ENCODE results near the gene TMEM171. TPM values are rescaled to one million over a fixed set of nuclear protein-coding genes. Genes with fewer than 3 reads are reported as not detected.
A peak's percentile ranks its signal among the peaks of the same experiment; 100 is the strongest.

Gene TMEM171
- total RNA-seq, 1 donor from 2014 or later, result not detected

DNA sequence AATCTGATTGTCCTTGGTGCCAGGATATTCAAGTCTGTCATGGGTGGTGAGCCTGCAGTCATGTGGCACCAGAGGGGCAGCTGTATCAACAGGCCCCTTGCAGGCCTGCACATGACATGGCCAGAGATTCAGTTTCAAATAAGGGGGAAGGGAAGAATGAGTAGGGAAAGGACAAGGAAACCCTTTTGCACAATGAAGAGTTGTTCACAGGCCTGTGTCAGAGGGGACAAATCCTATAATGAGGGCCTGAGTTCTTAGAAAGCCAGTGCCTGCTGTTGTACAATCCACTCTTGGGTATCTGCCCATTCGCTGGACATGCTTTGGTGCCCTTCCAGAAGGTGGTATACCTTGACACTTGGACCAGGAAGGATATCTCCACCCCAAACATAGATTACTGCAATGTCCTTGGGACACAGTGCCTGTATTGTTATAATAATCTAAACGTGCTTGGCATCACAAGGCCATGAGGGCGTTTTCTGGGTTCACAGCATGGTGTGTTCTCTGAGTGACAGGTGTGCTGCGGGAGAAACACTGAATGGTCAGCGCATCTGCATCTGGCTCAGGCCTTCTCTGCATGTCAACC is 1.9 kb upstream of the TMEM171 start:
- no peak for DNase-seq (ENCODE audit: missing footprints)
- intact Hi-C loops (cut with DNase I), result no loop called here
- ATAC-seq, result no peak

DNA sequence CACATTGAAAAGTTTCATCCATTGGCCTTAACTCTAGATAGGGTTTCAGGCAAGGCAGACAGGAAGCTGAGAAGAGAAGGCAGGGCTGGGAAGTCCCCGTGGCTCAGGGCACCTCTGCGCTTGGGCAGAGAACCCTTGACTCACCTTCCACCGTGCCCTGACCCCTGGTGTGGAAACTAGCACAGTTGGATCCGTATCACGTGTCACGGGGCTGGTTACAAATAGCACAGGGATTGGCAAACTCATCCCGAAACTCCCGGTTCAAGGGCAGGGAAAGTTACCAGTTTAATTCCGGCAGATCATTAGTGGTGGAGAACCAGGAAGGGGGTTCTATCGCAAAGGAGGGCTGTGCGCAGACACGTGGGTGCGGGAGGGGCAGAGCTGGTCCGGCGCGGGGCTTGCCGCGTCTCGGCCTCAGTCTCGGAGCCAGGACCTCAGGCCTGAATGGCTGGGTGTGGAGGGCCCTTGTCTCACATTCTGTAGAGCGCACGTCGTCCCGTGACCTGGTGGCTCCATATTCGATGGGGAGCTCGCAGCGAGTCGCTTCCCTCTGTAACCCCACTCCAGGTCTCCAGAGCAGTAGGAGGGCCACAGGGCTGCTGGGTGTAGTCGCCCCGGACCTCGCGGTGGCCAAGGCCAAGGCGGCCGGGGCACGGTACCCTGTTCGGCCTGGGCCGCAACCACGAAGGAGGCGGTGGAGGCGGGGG is 771 bp upstream of the TMEM171 start:
- DNase-seq (ENCODE audit: missing footprints) (no peak), ATAC-seq (peak; percentile 21)
- intact Hi-C loops (cut with DNase I), result no loop called here

DNA sequence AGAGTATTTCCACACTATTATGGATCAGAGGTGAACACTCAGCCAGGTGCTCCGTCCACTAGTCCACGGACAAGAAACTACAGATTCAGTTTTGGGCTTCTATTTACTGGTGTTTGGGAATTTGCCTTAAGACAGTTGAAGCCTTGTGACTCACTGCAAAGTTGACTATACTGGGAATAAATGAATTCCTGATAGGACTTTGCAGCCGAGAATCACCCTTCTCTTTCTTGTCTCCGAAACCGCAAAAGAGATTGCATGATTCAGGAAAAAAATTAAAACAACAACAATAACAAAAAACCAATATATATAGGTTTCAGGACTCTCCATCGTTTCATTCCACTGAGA is 716 bp downstream of the TMEM171 start:
- ATAC-seq (no peak), DNase-seq (ENCODE audit: missing footprints) (no peak)
- intact Hi-C loops (cut with DNase I), result no loop called here

DNA sequence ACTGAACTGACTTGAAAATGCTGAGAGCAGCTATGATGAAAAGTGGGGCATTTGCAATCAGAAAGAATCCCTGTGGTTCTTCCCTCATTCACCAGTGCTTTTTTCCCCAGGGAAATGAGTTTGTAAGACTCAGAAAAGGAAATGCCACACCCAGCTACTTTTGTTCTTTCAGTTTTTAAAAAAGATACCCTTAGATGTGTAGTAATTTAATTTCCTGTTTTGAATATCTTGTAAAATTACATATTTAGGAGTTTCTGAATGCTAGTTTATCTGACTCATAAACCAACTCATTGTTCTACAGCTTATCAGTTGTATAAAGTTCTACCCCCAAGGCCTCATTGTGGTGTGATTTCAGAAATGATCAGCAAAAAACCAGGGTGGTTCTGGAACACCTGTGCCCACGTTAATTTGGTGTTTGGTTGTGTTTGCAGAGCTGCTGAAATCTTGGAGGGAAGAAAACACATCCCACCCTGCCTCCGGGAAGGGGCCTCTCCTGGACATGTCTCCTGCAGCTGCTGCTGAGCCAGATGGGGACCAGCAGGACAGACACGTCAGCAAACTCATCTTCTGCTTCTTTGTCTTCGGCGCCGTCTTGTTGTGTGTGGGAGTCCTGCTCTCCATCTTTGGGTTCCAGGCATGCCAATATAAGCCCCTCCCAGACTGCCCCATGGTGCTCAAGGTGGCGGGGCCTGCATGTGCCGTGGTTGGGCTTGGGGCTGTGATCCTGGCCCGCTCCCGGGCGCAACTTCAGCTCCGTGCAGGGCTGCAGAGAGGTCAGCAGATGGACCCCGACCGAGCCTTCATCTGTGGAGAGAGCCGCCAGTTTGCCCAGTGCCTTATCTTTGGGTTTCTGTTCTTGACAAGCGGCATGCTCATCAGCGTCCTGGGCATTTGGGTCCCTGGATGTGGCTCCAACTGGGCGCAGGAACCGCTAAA is 2.8 kb downstream of the TMEM171 start:
- DNase-seq (ENCODE audit: missing footprints), result no peak
- no peak for ATAC-seq
- intact Hi-C loops (cut with DNase I), result no loop called here

DNA sequence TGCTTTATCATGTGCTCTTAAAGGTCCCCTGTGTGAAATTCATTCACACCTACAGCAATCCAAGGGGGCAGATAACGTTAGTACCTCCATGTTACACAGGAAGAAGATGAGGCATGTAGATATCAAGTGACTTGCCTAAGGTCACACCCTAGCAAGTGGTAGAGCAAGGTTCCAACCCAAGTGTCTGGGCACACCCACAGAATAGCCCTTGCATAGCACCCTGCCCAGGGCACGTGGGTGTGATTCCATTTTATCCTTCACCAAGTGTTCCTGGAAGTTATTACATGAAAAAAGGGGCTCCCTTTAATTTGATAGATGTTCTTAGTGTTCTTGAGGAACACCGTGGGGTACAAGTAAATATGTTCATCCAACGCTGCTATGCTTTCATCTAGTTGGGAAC is 4.9 kb downstream of the TMEM171 start:
- intact Hi-C loops (cut with DNase I), result no loop called here
- no peak for ATAC-seq
- no peak for DNase-seq (ENCODE audit: missing footprints)

DNA sequence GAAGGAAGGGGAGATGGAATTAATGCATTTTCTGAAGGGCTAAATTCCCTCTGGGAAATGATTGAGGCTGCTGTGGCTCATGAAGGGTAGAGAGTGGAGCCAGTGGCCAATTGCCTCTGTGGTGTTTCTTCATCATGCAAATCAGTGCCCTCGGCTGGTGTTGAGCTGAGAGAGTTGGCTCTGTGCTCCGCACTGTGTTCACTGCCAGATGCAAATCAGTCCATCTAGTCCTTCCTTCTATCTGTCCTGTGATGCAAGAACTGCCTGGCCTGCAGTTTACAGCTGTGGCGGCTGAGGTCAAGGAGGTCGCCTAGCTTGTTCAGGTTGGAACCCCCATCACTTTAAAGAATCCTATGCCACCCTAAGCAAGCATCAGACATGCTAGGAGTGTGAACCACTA is 6.0 kb downstream of the TMEM171 start:
- intact Hi-C loops (cut with DNase I), result no loop called here
- DNase-seq (ENCODE audit: missing footprints) (no peak), ATAC-seq (no peak)

DNA sequence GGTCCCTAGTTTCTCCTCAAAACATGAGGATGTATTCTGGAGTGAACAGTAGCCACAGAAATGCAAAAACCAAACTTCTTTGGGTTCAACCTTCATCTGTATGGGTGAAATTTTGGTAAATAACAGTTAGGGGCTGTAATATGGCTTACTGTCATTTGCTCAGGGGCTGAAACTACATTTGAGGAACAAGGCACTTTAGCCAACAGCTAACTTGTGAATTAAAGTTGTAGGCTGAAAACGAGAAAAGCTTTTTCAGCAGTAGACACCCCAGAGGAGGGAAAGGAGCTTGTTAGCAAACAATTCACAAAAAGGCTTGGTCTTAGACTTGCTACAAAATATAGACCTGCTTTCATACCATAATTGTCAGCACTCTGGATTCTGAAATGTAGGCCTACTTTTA is 6.6 kb downstream of the TMEM171 start:
- ATAC-seq, result no peak

DNA sequence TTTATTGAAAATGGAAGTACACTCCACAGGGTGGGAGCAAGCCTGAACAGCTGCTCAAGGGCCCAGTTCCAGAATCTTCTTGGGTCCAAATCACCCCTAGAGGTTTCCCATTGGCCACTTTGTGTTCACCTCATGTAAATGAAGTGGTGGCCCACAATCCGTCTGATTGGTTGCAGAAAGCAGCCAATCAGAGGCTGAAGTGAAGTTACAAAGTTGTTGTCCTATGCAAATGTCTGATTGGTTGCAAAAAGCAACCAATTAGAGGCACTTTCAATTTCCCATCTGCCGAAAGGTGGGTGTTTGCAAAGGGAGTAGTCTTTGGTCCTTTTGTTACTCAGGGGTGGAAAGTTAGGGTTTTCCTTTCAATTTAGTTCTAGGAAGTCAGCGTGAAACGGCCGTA is 8.8 kb downstream of the TMEM171 start:
- no peak for DNase-seq (ENCODE audit: missing footprints)
- intact Hi-C loops (cut with DNase I), result no loop called here
- no peak for ATAC-seq

More for the DNA sequence above, 6.6 kb downstream of the TMEM171 start:
- intact Hi-C loops (cut with DNase I), result no loop called here
- no peak for DNase-seq (ENCODE audit: missing footprints)

DNA sequence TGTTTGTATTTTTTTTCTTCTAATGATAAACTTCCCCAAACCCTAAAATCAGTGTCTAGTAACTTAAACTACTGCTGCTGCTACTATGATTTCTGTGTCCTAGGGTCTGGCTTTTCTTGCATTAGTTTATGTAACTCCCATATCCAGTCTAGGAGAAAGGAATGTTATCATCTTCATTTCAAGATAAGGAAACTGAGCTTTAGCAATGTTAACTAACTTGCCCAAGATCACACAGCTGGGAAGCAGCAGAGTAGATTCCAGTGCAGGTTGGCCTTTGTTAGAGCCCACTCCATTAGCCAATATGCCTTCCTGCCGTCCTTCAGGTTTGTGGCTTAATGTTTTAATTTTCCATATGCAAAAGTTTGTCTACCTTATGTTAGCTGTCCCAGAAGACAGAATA is 10.4 kb downstream of the TMEM171 start:
- intact Hi-C loops (cut with DNase I), result no loop called here
- DNase-seq (ENCODE audit: missing footprints), result no peak
- ATAC-seq, result no peak

DNA sequence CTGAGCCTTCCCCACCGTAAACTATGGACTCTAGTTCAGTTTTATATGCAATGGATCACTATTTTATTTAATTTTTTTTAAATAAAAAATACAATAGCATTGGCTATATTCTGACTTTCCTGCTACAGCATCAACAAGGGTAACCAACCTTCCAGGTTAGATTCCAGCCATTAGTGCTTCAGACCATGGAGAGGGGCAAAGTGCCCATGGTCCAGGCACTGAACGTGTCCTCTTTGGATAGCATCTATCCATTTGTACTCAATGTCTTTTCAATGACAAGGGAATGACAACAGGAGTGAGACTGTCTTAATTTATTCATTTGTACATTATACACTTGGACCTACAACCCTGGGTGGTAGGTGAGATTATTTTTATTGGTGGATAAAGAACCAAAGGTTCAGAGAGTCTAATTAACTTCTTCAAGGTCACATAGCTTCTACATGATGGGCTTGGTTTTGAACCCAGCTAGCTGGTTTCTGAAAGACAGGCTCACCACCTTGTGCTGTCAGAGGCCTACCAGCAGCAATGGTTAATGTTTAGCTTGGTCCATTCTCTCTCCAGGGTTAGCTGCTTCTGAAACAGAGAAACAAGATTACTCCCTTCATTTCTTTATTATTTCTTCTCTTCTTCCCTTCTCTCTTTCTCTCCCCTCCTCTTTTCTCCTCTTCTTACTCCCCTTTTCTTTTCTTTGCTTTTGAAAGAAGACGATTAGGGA is 11.5 kb downstream of the TMEM171 start:
- DNase-seq (ENCODE audit: missing footprints) (no peak), ATAC-seq (no peak)
- intact Hi-C loops (cut with DNase I), result no loop called here

DNA sequence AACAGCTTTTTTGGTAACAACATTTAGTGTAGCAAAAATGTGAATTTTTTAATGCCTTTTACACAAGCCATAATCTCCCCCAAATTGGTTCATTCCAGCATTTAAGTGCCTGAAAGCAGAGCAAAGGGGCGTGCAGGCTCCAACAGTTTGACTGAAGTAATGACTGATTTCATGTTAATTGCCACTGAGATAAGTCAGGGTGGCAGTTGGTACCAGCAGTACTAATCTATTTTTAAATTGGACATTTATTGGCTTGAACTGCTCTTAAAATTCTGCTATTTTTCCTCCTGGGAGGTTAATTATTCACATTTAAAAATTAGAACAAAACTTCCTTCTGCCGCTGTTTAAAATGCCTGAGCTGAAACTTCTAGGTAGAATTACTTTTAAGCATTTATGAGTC is 12.4 kb downstream of the TMEM171 start:
- DNase-seq (ENCODE audit: missing footprints) (no peak), ATAC-seq (no peak)
- intact Hi-C loops (cut with DNase I), result no loop called here

DNA sequence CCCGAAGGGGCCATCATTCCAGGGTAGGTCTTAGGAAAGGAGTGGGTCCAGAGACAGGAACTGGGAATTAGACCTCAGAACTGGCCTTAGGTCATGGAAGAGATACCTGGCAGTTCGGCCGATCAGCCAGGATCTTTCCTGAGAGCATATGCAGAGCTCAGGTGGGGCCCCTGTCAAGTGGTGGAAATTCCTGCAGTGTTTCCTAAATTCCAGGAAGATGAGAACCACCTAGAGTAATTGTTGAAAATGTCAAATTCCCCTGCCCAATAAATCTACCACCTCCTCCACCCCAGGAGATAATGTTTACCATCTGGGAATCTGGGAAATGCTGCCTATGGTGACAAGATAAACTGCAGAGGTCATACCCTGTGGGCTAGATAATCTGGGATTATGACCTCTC is 14.6 kb downstream of the TMEM171 start:
- ATAC-seq (no peak), DNase-seq (ENCODE audit: missing footprints) (no peak)
- intact Hi-C loops (cut with DNase I), result no loop called here

DNA sequence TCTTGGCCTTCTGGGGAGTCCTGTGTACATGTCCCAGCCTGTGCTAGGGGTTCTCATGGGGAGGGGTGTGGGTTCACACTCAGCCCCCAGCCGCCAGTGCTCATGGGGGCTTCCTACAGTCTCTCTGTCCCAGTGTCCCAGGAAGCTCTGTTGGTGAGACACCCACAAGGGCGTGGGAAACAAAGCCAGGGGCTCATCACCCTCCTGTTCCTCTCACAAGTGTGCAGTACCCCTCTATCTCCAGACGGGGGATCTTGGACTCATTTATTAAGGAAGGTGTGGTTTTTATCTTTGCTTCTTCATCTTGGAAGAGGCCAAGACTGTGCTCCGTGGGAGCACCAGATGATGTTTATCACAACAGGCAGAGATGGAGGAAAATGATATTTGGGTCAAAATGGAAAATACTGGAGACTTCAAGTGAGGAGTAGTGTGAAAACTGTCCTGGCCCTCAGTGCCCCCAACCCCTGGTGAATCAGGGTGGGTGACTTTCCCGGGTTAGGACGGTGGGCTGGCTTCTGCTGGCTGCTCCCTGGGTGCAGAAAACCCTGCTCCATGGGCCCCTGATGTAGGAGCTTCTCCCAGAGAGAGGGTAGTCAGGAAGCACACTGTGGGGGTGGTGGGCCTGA is 15.2 kb downstream of the TMEM171 start:
- ATAC-seq (no peak), DNase-seq (ENCODE audit: missing footprints) (no peak)
- intact Hi-C loops (cut with DNase I), result no loop called here

DNA sequence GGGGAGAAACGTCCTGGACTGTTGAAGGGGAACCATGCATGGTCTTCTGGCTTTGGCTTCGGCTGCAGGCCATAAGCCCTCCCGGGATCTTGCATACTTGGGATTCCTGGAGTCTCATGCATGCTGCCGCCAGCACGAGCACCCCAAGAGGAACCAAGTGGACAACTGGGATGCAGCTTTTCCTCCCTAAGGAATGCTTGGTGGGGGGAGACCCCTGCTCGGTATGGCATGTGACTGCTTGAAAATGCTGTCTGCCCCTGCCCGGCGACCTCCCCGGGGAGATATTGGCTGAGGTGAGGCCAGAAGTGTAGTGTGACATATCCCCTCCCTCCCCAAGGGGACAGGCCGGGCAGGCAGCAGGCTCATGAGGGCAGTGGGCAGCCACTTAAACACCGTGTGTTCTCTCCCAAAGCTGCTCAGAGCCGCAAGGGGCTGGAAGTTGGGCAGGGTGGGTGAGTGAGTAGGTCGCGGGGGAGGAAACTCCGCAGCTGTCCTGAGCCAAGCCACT is 15.7 kb downstream of the TMEM171 start:
- DNase-seq (ENCODE audit: missing footprints) (no peak), ATAC-seq (no peak)
- intact Hi-C loops (cut with DNase I), result no loop called here

DNA sequence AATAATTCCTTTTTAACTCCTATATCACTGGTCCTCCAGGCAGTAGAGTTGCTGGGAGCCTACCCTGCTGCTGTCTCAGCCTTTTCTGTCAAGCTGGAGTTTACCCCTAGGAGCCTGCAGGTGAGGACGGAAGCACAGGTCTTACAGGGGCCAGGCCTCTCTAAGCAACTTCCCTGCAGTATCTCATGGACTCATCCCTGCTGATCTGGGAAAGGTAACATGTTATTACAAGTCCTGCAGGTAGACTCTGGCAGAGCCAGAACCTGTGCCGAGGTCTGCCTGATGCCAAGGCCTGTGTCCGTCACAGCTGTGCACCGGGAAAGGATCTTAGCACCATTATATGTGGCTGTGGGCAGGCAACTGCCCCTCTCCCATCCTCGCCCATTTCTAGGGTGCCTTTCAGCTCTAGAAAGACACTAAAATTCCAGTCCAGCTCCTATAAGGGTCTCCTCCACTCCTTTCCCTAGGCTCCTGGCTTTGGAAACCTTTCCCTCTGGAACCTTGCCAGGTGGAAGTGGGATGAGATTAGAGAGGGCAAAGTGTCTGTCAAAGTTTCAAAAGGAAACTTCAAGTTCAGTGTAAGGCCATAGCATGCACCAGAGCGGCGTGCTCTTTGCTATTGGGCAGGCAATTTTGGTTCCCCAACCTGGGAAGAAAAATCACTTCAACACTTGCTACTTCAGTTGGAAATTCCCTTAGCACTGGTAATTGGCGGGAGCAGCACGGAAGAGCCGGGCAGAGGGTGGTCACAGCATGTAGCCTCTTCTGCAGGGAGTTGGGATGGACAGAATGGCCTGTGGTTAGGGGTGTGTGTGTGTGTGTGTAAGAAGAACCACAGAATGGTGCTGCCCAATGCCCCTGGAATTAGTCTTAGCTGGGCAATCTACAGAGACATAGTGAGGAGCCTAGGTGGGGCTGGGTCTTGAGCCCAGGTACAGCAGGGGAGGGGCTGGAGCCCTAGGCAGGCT is 17.5 kb downstream of the TMEM171 start:
- ATAC-seq, result no peak
- no peak for DNase-seq (ENCODE audit: missing footprints)
- intact Hi-C loops (cut with DNase I), result no loop called here

DNA sequence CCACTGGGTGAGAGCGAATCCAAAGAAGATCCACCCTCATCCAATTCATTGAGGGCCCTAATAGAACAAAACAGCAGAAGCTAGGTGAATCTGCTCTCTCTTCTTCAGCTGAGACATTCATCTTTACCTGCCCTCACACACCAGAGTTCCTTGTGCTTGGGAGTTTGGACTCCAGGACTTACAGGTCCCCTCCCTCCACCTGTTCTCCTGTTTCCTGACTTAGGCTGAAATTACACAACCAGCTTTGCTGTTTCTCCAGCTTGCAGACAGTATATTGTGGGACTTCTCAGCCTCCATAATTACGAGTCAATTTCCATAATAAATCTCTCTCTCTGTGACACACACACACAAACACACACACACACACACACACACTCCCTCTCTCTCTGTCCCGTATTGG is 19.1 kb downstream of the TMEM171 start:
- DNase-seq (ENCODE audit: missing footprints), result no peak
- intact Hi-C loops (cut with DNase I), result no loop called here
- ATAC-seq, result no peak

DNA sequence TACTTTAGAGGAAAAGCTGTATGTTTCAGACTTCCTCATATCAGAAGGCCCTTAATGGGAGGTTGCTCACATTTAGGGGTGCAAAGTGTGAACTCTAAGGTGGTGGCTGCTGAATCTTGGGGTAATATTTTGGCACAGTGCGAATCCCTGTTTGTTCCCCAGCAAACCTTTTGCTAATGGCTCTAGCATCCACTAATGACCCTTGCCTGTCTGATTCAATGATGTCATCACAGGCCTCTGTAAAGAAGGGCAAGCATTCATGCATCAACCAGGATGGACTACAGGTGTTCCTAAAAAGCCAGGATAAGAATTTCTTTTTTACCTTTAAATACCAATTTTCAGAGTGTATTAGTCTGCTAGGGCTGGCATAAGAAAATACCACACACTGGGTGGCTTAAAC is 20.4 kb downstream of the TMEM171 start:
- intact Hi-C loops (cut with DNase I), result no loop called here
- no peak for DNase-seq (ENCODE audit: missing footprints)
- ATAC-seq, result no peak

DNA sequence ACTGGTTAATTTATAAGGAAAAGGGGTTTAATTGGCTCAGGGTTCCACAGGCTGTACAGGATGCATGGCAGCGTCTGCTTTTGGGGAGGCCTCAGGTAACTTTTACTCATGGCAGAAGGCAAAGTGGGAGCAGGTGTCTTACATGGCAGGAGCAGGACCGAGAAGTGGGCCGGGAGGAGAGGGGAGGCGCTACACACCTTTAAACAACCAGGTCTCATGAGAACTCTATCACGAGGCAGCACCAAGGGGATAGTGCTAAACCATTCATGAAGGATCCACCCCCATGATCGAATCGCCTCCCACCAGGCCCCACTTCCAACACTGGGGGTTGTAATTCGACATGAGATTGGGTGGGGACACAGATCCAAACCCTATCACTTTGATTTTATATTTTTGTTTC is 21.7 kb downstream of the TMEM171 start:
- intact Hi-C loops (cut with DNase I), result no loop called here
- ATAC-seq (no peak), DNase-seq (ENCODE audit: missing footprints) (no peak)

All from Right ventricle myocardium inferior (tissue), 1 donor.